K562 (cell line): ENCODE measurements around the gene PTH2. TPM values are rescaled to one million over a fixed set of nuclear protein-coding genes. Genes with fewer than 3 reads are reported as not detected.
A peak's percentile ranks its signal among the peaks of the same experiment; 100 is the strongest.

Experiments used
- ATAC-seq: fragments of 200-7000 bp; cut with Tn5 transposase; 3 replicates; pipeline ENCODE4 v1.9.1; 2020; ENCODE audit warnings: moderate library complexity
- BruUV-seq: library from RNA; stranded (reverse); fragments of 400-500 nt; replicated peaks from 2 replicates; lab custom pipeline; 2021; lab: Mats Ljungman, UMichigan
- CTCF ChIA-PET: fragments of 300-600 bp; formaldehyde crosslinking; extraction: SDS; loops from one replicate; lab custom pipeline; 2021; ENCODE audit warnings: low intra/inter-chr PET ratio; lab: Yijun Ruan, JAX
- POLR2A ChIA-PET: fragments of 300-600, 350-650 bp; sonication (Branson Sonifier 250); formaldehyde crosslinking; extraction: SDS; loops from one replicate; lab custom pipeline; 2021; ENCODE audit warnings: antibody characterized with exemption, inconsistent platforms; lab: Yijun Ruan, JAX
- DNase-seq, 4 experiments: peaks; one replicate each; pipeline versions ENCODE4 v3.0.0 to v3.0.0-alpha.2; 2011 to 2018; ENCODE audit warnings: low spot score in 3 of 4, mixed read lengths in 3 of 4; ENCODE audit errors: extremely low read depth in 1 of 4
- FAIRE-seq: peaks from 2 replicates; lab custom pipeline; 2011; peaks lifted over from hg19 to GRCh38; lab: Jason Lieb, UNC
- H2AFZ ChIP-seq: 2 replicates; pipeline ENCODE4 v1.6.0; 2011; ENCODE audit warnings: low read depth, low read length, control low read depth, inconsistent platforms
- H3K27ac ChIP-seq: fragments of 200-600 bp; 3 replicates; pipeline ENCODE4 v1.8.0; 2011; ENCODE audit warnings: low read depth, mild to moderate bottlenecking, control low read depth, inconsistent platforms, low read length, moderate library complexity, mixed read lengths; ENCODE audit errors: extremely low read depth
- H3K27me3 ChIP-seq, 2 experiments: fragments of 300-600 bp in 1 of 2; 2 replicates in 1 of 2; 3 replicates in 1 of 2; pipeline versions ENCODE4 v1.6.0 to v1.8.0; 2011; ENCODE audit warnings: inconsistent platforms in 2 of 2, low read length in 2 of 2, mild to moderate bottlenecking in 1 of 2, mixed read lengths in 1 of 2, moderate library complexity in 1 of 2; ENCODE audit not compliant: control insufficient read depth in 2 of 2, insufficient read depth in 2 of 2
- H3K36me3 ChIP-seq: fragments of 300-600 bp; 3 replicates; pipeline ENCODE4 v1.8.0; 2011; ENCODE audit warnings: mild to moderate bottlenecking, low read length, inconsistent platforms; ENCODE audit not compliant: control insufficient read depth, insufficient read depth
- H3K4me1 ChIP-seq, 2 experiments: fragments of 200-600 bp in 1 of 2; replicated peaks in 1 of 2; 2 replicates in 1 of 2; 3 replicates in 1 of 2; pipeline versions ENCODE4 v1.5.1 to v1.8.0; 2011; ENCODE audit warnings: inconsistent platforms in 2 of 2, low read length in 2 of 2, mild to moderate bottlenecking in 1 of 2, mixed read lengths in 1 of 2, moderate library complexity in 1 of 2; ENCODE audit not compliant: control insufficient read depth in 2 of 2, insufficient read depth in 2 of 2
- H3K4me2 ChIP-seq: 2 replicates; pipeline ENCODE4 v1.6.1; 2011; ENCODE audit warnings: low read length, control low read depth, inconsistent platforms, mixed read lengths; ENCODE audit not compliant: insufficient read depth
- H3K4me3 ChIP-seq: fragments of 200-600 bp; sonication (generic), shearing (Covaris generic); 2 replicates; pipeline ENCODE4 v1.5.1; 2016; ENCODE audit warnings: control low read depth, inconsistent platforms
- H3K79me2 ChIP-seq: fragments of 200-600 bp; 3 replicates; pipeline ENCODE4 v1.8.0; 2011; ENCODE audit warnings: low read length, inconsistent platforms; ENCODE audit not compliant: control insufficient read depth, insufficient read depth
- H3K9ac ChIP-seq, 2 experiments: 2 replicates each; pipeline versions ENCODE4 v1.6.0 to v1.6.1; 2011; ENCODE audit warnings: low read depth in 2 of 2, low read length in 2 of 2, control low read depth in 1 of 2, inconsistent platforms in 1 of 2, mild to moderate bottlenecking in 1 of 2, mixed read lengths in 1 of 2; ENCODE audit not compliant: insufficient read depth in 1 of 2
- H3K9me1 ChIP-seq: one replicate; pipeline ENCODE4 v1.6.0; 2011; ENCODE audit warnings: inconsistent platforms, mild to moderate bottlenecking, low read length, moderate library complexity; ENCODE audit not compliant: control insufficient read depth, insufficient read depth
- H3K9me3 ChIP-seq: replicated peaks from 2 replicates; pipeline ENCODE4 v1.5.1; 2011; ENCODE audit warnings: low read depth, low read length, inconsistent platforms; ENCODE audit not compliant: control insufficient read depth, insufficient read depth
- H4K20me1 ChIP-seq: replicated peaks from 2 replicates; pipeline ENCODE4 v1.6.1; 2011; ENCODE audit warnings: low read length, inconsistent platforms, mixed read lengths; ENCODE audit not compliant: control insufficient read depth, insufficient read depth
- ATF4 ChIP-seq: fragments of 450-650 bp; formaldehyde crosslinking; IDR thresholded peaks from 2 replicates; pipeline ENCODE4 v1.4.0; 2022; ENCODE audit warnings: mild to moderate bottlenecking, moderate library complexity
- DLX4 ChIP-seq: fragments of 250-450 bp; sonication (Bioruptor Pico); IDR thresholded peaks from 2 replicates; pipeline ENCODE4 v1.6.1; 2021; ENCODE audit warnings: mild to moderate bottlenecking
- HMG20B ChIP-seq: fragments of 250-450 bp; sonication (Bioruptor Pico); IDR thresholded peaks from 2 replicates; pipeline ENCODE4 v1.5.0; 2021; ENCODE audit warnings: mild to moderate bottlenecking
- HOXB6 ChIP-seq: fragments of 250-450 bp; sonication (Bioruptor Pico); IDR thresholded peaks from 2 replicates; pipeline ENCODE4 v1.5.1; 2022; ENCODE audit warnings: mild to moderate bottlenecking, borderline replicate concordance
- KLF13 ChIP-seq: fragments of 450-650 bp; IDR thresholded peaks from 2 replicates; pipeline ENCODE4 v1.6.1; 2016; ENCODE audit warnings: missing genetic modification characterization, low read depth, mild to moderate bottlenecking, missing compliant biosample characterization, moderate library complexity, borderline replicate concordance
- MAFG ChIP-seq: fragments of 450-650 bp; conservative IDR thresholded peaks from 2 replicates; pipeline ENCODE4 v1.6.1; 2016; ENCODE audit warnings: missing genetic modification characterization, missing compliant biosample characterization
- MBD2 ChIP-seq: sonication (generic); IDR thresholded peaks from 2 replicates; pipeline ENCODE4 v1.6.1; 2016; ENCODE audit warnings: low read depth, borderline replicate concordance
- MTA1 ChIP-seq: fragments of 450-650 bp; IDR thresholded peaks from 2 replicates; pipeline ENCODE4 v1.6.1; 2017; ENCODE audit warnings: borderline replicate concordance
- MYBL2 ChIP-seq, 2 experiments: fragments of 450-650 bp in 1 of 2; sonication (generic) in 1 of 2; formaldehyde crosslinking in 1 of 2; IDR thresholded peaks; 2 replicates each; pipeline versions ENCODE4 v1.6.1 to v1.8.1; 2017 to 2022; ENCODE audit warnings: borderline replicate concordance in 1 of 2, inconsistent platforms in 1 of 2, low read depth in 1 of 2, mild to moderate bottlenecking in 1 of 2, missing genetic modification reagents in 1 of 2, moderate library complexity in 1 of 2
- NCOA4 ChIP-seq: fragments of 450-650 bp; IDR thresholded peaks from 2 replicates; pipeline ENCODE4 v1.6.1; 2018; ENCODE audit warnings: mild to moderate bottlenecking; ENCODE audit not compliant: partially characterized antibody
- NFXL1 ChIP-seq: fragments of 450-650 bp; formaldehyde crosslinking; IDR thresholded peaks from 2 replicates; pipeline ENCODE4 v1.4.0; 2021; ENCODE audit warnings: mild to moderate bottlenecking
- PHF21A ChIP-seq: fragments of 450-650 bp; IDR thresholded peaks from 2 replicates; pipeline ENCODE4 v1.6.1; 2017; ENCODE audit warnings: low read depth, borderline replicate concordance
- RBM25 ChIP-seq: fragments of 200-400 bp; formaldehyde crosslinking; IDR thresholded peaks from 2 replicates; pipeline ENCODE4 v1.6.1; 2018; ENCODE audit warnings: low read length, low read depth, moderate library complexity; ENCODE audit not compliant: severe bottlenecking
- RNF219 ChIP-seq: fragments of 250-450 bp; sonication (Bioruptor Pico); IDR thresholded peaks from 2 replicates; pipeline ENCODE4 v1.5.0; 2022; ENCODE audit warnings: mild to moderate bottlenecking
- ZC3H4 ChIP-seq: sonication (generic); formaldehyde crosslinking; IDR thresholded peaks from 2 replicates; pipeline ENCODE4 v1.9.0; 2021; ENCODE audit warnings: missing genetic modification reagents, borderline replicate concordance
- ZNF174 ChIP-seq: fragments of 250-450 bp; sonication (Bioruptor Pico); IDR thresholded peaks from 2 replicates; pipeline ENCODE4 v1.4.0; 2020; ENCODE audit warnings: mild to moderate bottlenecking
- ZNF384 ChIP-seq: IDR thresholded peaks from 2 replicates; pipeline ENCODE4 v1.6.1; 2012; ENCODE audit warnings: low read depth, low read length, improper control_type of control experiment
- ZNF780A ChIP-seq: fragments of 250-450 bp; sonication (Bioruptor Pico); IDR thresholded peaks from 2 replicates; pipeline ENCODE4 v1.5.0; 2021; ENCODE audit warnings: mild to moderate bottlenecking
- WGBS: fragments of 100-300 bp; shearing (Covaris generic); methylation state at CpG from one replicate; pipeline ENCODE4 v1.1.6; 2016; ENCODE audit warnings: low coverage, mixed read lengths; ENCODE audit not compliant: insufficient coverage; ENCODE audit errors: missing lambda C conversion rate; 5-methylcytosine and 5-hydroxymethylcytosine counted together
- in situ Hi-C: fragments of 300-500 bp; cut with MboI; formaldehyde crosslinking; loops from 4 replicates; pipeline ENCODE4 v1.15.0; 2018; ENCODE audit warnings: inconsistent platforms, mixed read lengths
- intact Hi-C: fragments of 100-400 bp; cut with micrococcal nuclease; formaldehyde crosslinking; loops from 2 replicates; pipeline ENCODE4 v1.14.2; 2022
- polyA plus RNA-seq, 8 experiments: library from polyadenylated mRNA; depleted of rRNA in 4 of 8; stranded (reverse) in 5 of 8; unstranded in 3 of 8; fragments of >200 nt; fragmentation: Nextera tagmentation in 2 of 8; fragmentation: Illumina TruSeq in 1 of 8; extraction: Ambion mirVana in 2 of 8; extraction: Trizol in 1 of 8; gene quantifications; 2 replicates each; pipeline versions ENCODE4 v1.2.1 to v1.2.3, GENCODE V29; 2011 to 2014; ENCODE audit warnings: inconsistent platforms in 1 of 8, missing spikeins in 1 of 8
- total RNA-seq, 7 experiments: library from RNA; depleted of rRNA in 6 of 7; stranded (reverse); fragments of >200 nt in 6 of 7; fragmentation: Illumina TruSeq in 2 of 7; extraction: Trizol in 2 of 7; gene quantifications; 2 replicates each; pipeline versions ENCODE4 v1.2.1 to v1.2.3, GENCODE V29; 2011 to 2021; ENCODE audit warnings: low replicate concordance in 1 of 7

The PTH2 gene
- total and polyA plus RNA-seq, 9 of the 15 experiments (the other 6 are each of a cell fraction or from before 2014, with no cell fraction given) = 1.3 TPM; not detected in 8

- Histone ChIP-seq H3K4me1 (peaks cover 32 to 59% of the 10 kb centered on the region in 2 experiments), H3K36me3 (peaks cover 23% of the 10 kb centered on the region; the same call in 2 of the 3 replicates), H4K20me1 (no peaks in the 10 kb centered on the region; the same call in 1 of the 2 replicates), H2AFZ (peak overlapping the region; percentile 99), H3K27ac (peak overlapping the region; percentile 78), H3K9me3 (no peaks in the 10 kb centered on the region), H3K79me2 (peaks cover 7% of the 10 kb centered on the region; the same call in 2 of the 3 replicates), H3K4me3 (peak overlapping the region; percentile 84), H3K27me3 (peaks cover 7 to 19% of the 10 kb centered on the region in 2 experiments; a peak in 4 of 5 replicates), H3K9me1 (no peaks in the 10 kb centered on the region), H3K4me2 (peak overlapping the region; percentile 89), H3K9ac (peak overlapping the region; percentile 67 to 89)
- no TSS peak for BruUV-seq
- in situ Hi-C loops (no loop called here), intact Hi-C loops (loop anchor here (1.0 to 10.0 kb wide), 4 partner anchors 21 to 291 kb away; partner anchors contain the start of gene PTH2)
- WGBS = under 1% methylated on average over 39 of the region's 47 CpGs
- POLR2A ChIA-PET = interaction anchor here (0.6 to 1.7 kb wide), 3 partner anchors 10 to 198 kb away, joined by 3 to 5 read pairs (median 3); partner anchors contain the start of gene ALDH16A1
- DNase-seq = peak; percentile 69 to 96 (median 80)
- ATAC-seq = peak; percentile 88
- peak; percentile 95 for FAIRE-seq
- CTCF ChIA-PET = interaction anchor here (0.6 to 3.1 kb wide), 6 partner anchors 51 to 221 kb away, joined by 3 to 59 read pairs (median 4); partner anchors contain the start of genes DKKL1 and KASH5
- TF ChIP-seq NFXL1 (CRISPR knock-in tag) (no peak), ZC3H4 (CRISPR knock-in tag) (no peak), MAFG (tag) (no peak), PHF21A (peak; percentile 58; the same call in 1 of the 2 replicates), DLX4 (CRISPR knock-in tag) (no peak), ZNF780A (no peak), HOXB6 (CRISPR knock-in tag) (no peak), ATF4 (no peak), NCOA4 (no peak), HMG20B (CRISPR knock-in tag) (no peak), MYBL2 (IDR thresholded peaks at IDR 0.05; ENCODE audit: low read depth) (no peak), MYBL2 (CRISPR knock-in tag; IDR thresholded peaks at IDR 0.05; ENCODE audit: borderline replicate concordance) (no peak), KLF13 (tag) (peak; percentile 51; the same call in 1 of the 2 replicates), MTA1 (peak; percentile 86), ZNF384 (no peak), RBM25 (no peak), MBD2 (peak; percentile 75), ZNF174 (CRISPR knock-in tag) (no peak), RNF219 (CRISPR knock-in tag) (no peak)
Measured at GRCh38 chr19:49443366-49444099, 20.3 kb upstream of the PTH2 start.
